Measurements from ENCODE around the gene PLSCR2. TPM values are rescaled to one million over a fixed set of nuclear protein-coding genes. Genes with fewer than 3 reads are reported as not detected.

Gene PLSCR2
- total and polyA plus RNA-seq, 8 donors: 0.30 to 1.2 (median 0.69) TPM

DNA sequence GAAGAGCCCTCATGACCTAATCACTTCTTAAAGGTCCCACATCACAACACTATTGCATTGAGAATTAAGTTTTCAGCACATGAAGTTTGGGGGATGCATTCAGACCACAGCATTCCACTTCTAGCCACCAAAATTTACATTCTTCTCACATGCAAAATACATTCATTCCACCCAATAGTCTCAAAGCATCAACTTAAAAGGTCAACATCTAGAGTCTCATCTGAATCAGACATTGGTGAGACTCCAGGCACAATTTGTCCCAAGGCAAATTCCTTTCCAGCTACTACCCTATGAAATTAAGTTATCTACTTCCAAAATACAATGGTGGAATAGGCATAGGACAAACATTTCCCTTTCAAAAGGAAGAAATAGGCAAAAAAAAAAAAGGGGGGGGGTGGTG, 64.9 kb downstream of the PLSCR2 start:
- TF ChIP-seq, protein P1, sequence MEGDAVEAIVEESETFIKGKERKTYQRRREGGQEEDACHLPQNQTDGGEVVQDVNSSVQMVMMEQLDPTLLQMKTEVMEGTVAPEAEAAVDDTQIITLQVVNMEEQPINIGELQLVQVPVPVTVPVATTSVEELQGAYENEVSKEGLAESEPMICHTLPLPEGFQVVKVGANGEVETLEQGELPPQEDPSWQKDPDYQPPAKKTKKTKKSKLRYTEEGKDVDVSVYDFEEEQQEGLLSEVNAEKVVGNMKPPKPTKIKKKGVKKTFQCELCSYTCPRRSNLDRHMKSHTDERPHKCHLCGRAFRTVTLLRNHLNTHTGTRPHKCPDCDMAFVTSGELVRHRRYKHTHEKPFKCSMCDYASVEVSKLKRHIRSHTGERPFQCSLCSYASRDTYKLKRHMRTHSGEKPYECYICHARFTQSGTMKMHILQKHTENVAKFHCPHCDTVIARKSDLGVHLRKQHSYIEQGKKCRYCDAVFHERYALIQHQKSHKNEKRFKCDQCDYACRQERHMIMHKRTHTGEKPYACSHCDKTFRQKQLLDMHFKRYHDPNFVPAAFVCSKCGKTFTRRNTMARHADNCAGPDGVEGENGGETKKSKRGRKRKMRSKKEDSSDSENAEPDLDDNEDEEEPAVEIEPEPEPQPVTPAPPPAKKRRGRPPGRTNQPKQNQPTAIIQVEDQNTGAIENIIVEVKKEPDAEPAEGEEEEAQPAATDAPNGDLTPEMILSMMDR (IDR thresholded peaks at IDR 0.05): no peak
- Histone ChIP-seq H3K36me3 (no peaks in the 10 kb centered on the region), H3K4me3 (no peak overlapping the region), H3K27ac (no peak overlapping the region), H3K9me3 (no peaks in the 10 kb centered on the region), H3K27me3 (no peaks in the 10 kb centered on the region), H3K4me1 (no peaks in the 10 kb centered on the region)
- FAIRE-seq: no peak
- intact Hi-C loops (cut with DNase I): no loop called here
- ATAC-seq: no peak
- DNase-seq: no peak

- DNase-seq (no peak), FAIRE-seq (no peak), ATAC-seq (no peak)
- Histone ChIP-seq H3K4me3 (no peak overlapping the region), H3K27ac (no peak overlapping the region), H3K9me3 (no peaks in the 10 kb centered on the region), H3K36me3 (no peaks in the 10 kb centered on the region), H3K4me1 (no peaks in the 10 kb centered on the region), H3K27me3 (no peaks in the 10 kb centered on the region)
- intact Hi-C loops (cut with DNase I): no loop called here
- WGBS, 2 donors: 87 to 89% methylated on average over 3 of the region's 3 CpGs
- TF ChIP-seq, protein P1 (IDR thresholded peaks at IDR 0.05): no peak
Measured at GRCh38 chr3:146403792-146404191, 65.6 kb downstream of the PLSCR2 start.

GRCh38 chr3:146396792-146397191, 72.6 kb downstream of the PLSCR2 start:
- 86 to 92% methylated on average over 4 of the region's 4 CpGs for WGBS, 2 donors
- Histone ChIP-seq H3K27ac (no peak overlapping the region), H3K4me1 (no peaks in the 10 kb centered on the region), H3K27me3 (no peaks in the 10 kb centered on the region), H3K4me3 (no peak overlapping the region), H3K9me3 (no peaks in the 10 kb centered on the region), H3K36me3 (no peaks in the 10 kb centered on the region)
- TF ChIP-seq, protein P1 (IDR thresholded peaks at IDR 0.05): no peak
- no peak for FAIRE-seq
- no peak for ATAC-seq
- no peak for DNase-seq
- intact Hi-C loops (cut with DNase I): no loop called here

- H3K27ac ChIP-seq: no peak overlapping the region
- H3K4me1 ChIP-seq: peaks cover 5 to 15% (median 12%) of the 10 kb centered on the region in 3 donors
- H3K4me3 ChIP-seq: no peak overlapping the region
- TF ChIP-seq, protein P1 (IDR thresholded peaks at IDR 0.05): no peak
- FAIRE-seq (peak; percentile 20), DNase-seq (no peak), ATAC-seq (no peak)
- no peaks in the 10 kb centered on the region for H3K9me3 ChIP-seq
- H3K27me3 ChIP-seq: no peaks in the 10 kb centered on the region
- intact Hi-C loops (cut with DNase I): no loop called here
- H3K36me3 ChIP-seq: no peaks in the 10 kb centered on the region
- WGBS, 2 donors: 83 to 84% methylated on average over 2 of the region's 2 CpGs
Measured at GRCh38 chr3:146395164-146395563, 74.2 kb downstream of the PLSCR2 start.

DNA sequence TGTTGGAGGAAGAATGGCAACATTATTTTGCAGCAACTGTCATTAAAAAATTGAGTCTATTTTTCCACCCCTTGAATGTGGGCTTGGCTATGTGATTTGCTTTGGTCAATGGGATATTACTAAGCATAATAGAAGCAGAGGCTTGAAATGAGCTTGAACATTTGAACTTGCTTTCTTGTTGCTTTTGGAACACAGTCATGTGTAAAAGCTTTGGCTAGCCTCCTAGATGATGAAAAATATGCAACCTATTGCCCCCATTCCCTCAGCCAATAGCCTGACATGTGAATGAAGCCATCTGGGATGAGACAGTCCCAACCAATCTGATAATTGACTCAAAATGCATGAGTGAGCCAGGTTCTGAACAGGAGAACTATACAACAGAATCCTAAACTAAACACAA, 78.4 kb downstream of the PLSCR2 start:
- Histone ChIP-seq H3K4me3 (no peak overlapping the region), H3K27ac (peak overlapping the region in 3 of 4 donors; percentile 16 to 44 (median 31)), H3K27me3 (no peaks in the 10 kb centered on the region), H3K36me3 (no peaks in the 10 kb centered on the region), H3K9me3 (no peaks in the 10 kb centered on the region), H3K4me1 (peaks cover 7 to 20% (median 16%) of the 10 kb centered on the region in 3 donors)
- DNase-seq (peak in 3 of 6 donors; percentile 49 to 70 (median 68)), ATAC-seq (peak; percentile 95 to 99 (median 96)), FAIRE-seq (no peak)
- TF ChIP-seq, protein P1 (IDR thresholded peaks at IDR 0.05): no peak
- intact Hi-C loops (cut with DNase I): no loop called here

All from pancreas (tissue), 10 donors.